ENCODE results near the gene MST1.

The MST1 gene

DNA sequence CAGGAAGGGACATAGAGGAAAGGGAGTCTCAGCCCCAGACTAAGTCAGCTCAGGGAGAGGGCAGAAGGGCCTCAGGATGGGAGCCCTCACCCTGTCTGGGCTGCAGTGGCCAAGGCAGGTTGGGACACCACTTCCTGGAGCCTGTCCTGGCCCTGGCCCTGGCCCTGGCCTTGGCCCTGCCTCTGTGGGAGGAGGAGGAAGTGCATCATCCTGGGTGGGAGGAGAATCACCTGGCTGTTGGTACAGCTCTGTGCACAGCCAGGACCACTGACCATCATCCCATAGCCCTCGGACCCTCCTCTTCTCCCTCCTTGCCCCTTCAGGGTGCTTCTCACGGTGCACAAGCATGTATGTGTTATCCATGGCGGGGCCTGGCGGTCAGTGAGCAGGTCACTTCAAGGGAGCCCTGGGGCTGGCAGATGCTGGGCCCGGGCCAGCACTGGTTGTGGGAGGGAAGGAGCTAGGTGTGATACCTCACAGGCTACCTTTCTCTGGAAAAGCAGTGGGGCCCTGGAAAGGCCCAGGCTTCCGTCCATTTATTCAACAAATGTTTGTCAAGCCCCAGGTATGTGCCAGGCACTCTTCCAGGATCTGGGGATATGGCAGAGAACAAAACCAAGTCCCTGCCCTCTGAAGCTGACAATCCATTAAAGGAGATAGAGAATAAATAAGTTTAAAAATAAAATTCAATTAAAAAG, 23.3 kb downstream of the MST1 start:
- no peak overlapping the region for H3K4me3 ChIP-seq (ENCODE audit: low read depth, low read length)
- TF ChIP-seq, protein P1, sequence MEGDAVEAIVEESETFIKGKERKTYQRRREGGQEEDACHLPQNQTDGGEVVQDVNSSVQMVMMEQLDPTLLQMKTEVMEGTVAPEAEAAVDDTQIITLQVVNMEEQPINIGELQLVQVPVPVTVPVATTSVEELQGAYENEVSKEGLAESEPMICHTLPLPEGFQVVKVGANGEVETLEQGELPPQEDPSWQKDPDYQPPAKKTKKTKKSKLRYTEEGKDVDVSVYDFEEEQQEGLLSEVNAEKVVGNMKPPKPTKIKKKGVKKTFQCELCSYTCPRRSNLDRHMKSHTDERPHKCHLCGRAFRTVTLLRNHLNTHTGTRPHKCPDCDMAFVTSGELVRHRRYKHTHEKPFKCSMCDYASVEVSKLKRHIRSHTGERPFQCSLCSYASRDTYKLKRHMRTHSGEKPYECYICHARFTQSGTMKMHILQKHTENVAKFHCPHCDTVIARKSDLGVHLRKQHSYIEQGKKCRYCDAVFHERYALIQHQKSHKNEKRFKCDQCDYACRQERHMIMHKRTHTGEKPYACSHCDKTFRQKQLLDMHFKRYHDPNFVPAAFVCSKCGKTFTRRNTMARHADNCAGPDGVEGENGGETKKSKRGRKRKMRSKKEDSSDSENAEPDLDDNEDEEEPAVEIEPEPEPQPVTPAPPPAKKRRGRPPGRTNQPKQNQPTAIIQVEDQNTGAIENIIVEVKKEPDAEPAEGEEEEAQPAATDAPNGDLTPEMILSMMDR (IDR thresholded peaks at IDR 0.05; ENCODE audit: insufficient read depth, low read length, missing control alignments), result no peak
- no peak for DNase-seq (ENCODE audit: low read depth, low spot score)
- CTCF ChIA-PET, result interaction anchor here (0.7 to 5.3 kb wide), 6 partner anchors 20 to 132 kb away, joined by 3 to 54 read pairs (median 3); no protein-coding TSS in a partner anchor
- POLR2A ChIA-PET, result interaction anchor here (0.7 to 1.4 kb wide), 2 partner anchors 41 to 126 kb away, joined by 3 to 5 read pairs; no protein-coding TSS in a partner anchor

DNA sequence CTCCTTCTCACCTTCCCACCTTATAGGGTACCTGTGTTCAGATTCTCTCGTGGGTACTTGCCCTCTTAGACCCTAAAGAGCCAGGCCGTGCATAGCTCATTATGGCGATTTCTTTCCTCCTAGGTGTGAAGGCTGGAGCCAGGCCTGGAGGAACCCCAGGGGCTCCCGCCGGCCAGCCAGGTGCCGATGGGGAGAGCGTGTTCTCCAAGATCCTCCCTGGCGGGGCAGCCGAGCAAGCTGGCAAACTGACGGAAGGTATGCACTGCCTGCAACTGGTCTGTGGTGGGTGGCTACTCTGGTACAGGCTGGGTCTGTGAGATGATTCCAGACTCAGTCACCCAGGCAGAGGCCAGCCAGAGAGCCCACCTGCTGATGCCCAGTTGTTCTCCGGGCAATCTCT, 25.0 kb downstream of the MST1 start:
- CTCF ChIA-PET, result interaction anchor here (1.7 to 5.3 kb wide), 2 partner anchors 8 to 125 kb away, joined by 5 to 54 read pairs; no protein-coding TSS in a partner anchor
- TF ChIP-seq, protein P1 (IDR thresholded peaks at IDR 0.05; ENCODE audit: insufficient read depth, low read length, missing control alignments), result no peak
- no peak overlapping the region for H3K4me3 ChIP-seq (ENCODE audit: low read depth, low read length)
- POLR2A ChIA-PET, result no interaction called here
- no peak for DNase-seq (ENCODE audit: low read depth, low spot score)

DNA sequence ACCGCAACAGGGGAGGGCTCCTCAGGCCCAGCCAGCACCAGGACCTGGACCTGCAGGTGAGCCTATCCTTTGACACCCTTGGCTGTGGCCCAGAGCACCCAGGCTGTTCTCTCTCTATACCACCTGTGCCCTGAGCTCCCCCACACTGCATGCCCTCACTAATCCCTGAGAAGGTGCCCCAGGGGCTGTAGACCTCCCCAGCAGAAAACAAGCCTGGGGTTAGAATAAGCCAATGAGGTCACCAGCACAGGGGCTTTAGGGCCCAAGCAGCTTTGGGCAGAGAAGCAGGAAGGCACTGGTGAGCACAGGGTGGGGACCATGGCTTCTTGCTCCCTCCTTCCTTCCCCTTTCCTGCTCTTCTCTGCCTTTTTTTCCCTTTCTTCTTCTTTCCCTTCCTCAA, 25.4 kb downstream of the MST1 start:
- TF ChIP-seq, protein P1 (IDR thresholded peaks at IDR 0.05; ENCODE audit: insufficient read depth, low read length, missing control alignments), result no peak
- CTCF ChIA-PET, result interaction anchor here (1.7 to 5.3 kb wide), 2 partner anchors 9 to 124 kb away, joined by 5 to 54 read pairs; no protein-coding TSS in a partner anchor
- POLR2A ChIA-PET, result no interaction called here
- no peak overlapping the region for H3K4me3 ChIP-seq (ENCODE audit: low read depth, low read length)
- no peak for DNase-seq (ENCODE audit: low read depth, low spot score)

GRCh38 chr3:49662720-49663413, 26.4 kb downstream of the MST1 start:
- ChIA-PET POLR2A (no interaction called here), CTCF (interaction anchor here (1.7 to 5.3 kb wide), 2 partner anchors 10 to 123 kb away, joined by 5 to 54 read pairs; no protein-coding TSS in a partner anchor)
- DNase-seq (ENCODE audit: low read depth, low spot score), result no peak
- TF ChIP-seq, protein P1 (IDR thresholded peaks at IDR 0.05; ENCODE audit: insufficient read depth, low read length, missing control alignments), result no peak
- H3K4me3 ChIP-seq (ENCODE audit: low read depth, low read length), result no peak overlapping the region

DNA sequence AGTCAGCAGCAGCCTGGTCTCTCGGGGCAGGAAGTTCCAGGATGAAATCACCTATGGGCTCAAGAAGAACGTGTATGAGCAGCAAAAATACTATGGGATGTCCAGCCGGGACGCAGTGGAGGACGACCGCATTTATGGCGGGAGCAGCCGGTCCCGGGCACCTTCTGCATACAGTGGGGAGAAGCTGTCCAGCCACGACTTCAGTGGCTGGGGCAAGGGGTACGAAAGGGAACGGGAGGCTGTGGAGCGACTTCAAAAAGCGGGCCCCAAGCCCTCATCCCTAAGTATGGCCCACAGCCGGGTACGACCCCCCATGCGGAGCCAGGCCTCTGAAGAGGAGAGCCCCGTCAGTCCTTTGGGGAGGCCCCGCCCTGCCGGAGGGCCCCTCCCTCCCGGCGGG, 27.3 kb downstream of the MST1 start:
- TF ChIP-seq, protein P1 (IDR thresholded peaks at IDR 0.05; ENCODE audit: insufficient read depth, low read length, missing control alignments), result no peak
- no peak overlapping the region for H3K4me3 ChIP-seq (ENCODE audit: low read depth, low read length)
- ChIA-PET POLR2A (no interaction called here), CTCF (no interaction called here)
- no peak for DNase-seq (ENCODE audit: low read depth, low spot score)

DNA sequence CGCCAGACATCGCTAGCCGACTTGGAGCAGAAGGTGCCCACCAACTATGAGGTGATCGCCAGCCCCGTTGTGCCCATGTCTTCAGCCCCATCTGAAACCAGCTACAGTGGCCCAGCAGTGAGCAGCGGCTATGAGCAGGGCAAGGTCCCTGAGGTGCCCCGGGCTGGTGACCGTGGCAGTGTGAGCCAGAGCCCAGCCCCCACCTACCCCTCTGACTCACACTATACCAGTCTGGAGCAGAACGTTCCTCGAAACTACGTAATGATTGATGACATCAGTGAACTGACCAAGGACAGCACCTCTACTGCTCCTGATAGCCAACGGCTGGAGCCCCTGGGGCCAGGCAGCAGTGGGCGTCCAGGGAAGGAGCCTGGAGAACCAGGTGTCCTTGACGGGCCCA, 28.0 kb downstream of the MST1 start:
- TF ChIP-seq, protein P1 (IDR thresholded peaks at IDR 0.05; ENCODE audit: insufficient read depth, low read length, missing control alignments), result no peak
- DNase-seq (ENCODE audit: low read depth, low spot score), result no peak
- ChIA-PET POLR2A (no interaction called here), CTCF (interaction anchor here (1.3 kb wide), 1 partner anchor 127 kb away, joined by 3 read pairs; no protein-coding TSS in a partner anchor)
- H3K4me3 ChIP-seq (ENCODE audit: low read depth, low read length), result no peak overlapping the region

Measured in AG04449 (cell line).